ENCODE data around the gene RNF212B.

GRCh38 chr14:23209651-23210423 lies 27.9 kb upstream of the RNF212B start:
- TF ChIP-seq EP300 (conservative IDR thresholded peaks at IDR 0.05; ENCODE audit: poor library complexity, severe bottlenecking) (no peak), CTCF (IDR thresholded peaks at IDR 0.05; ENCODE audit: poor library complexity, severe bottlenecking) (no peak), MXI1 (conservative IDR thresholded peaks at IDR 0.05; ENCODE audit: poor library complexity, severe bottlenecking) (no peak), POLR2AphosphoS5 (IDR thresholded peaks at IDR 0.05) (no peak), REST (IDR thresholded peaks at IDR 0.05; ENCODE audit: borderline replicate concordance) (no peak), SMC3 (conservative IDR thresholded peaks at IDR 0.05; ENCODE audit: poor library complexity) (no peak), EZH2 (IDR thresholded peaks at IDR 0.05; ENCODE audit: borderline replicate concordance, insufficient read depth, low read length, poor library complexity, severe bottlenecking) (no peak), TAF1 (IDR thresholded peaks at IDR 0.05; ENCODE audit: low read depth) (no peak), RAD21 (conservative IDR thresholded peaks at IDR 0.05) (no peak)
